HepG2 (cell line): ENCODE measurements around the gene ALPK3. TPM values are rescaled to one million over a fixed set of nuclear protein-coding genes. Genes with fewer than 3 reads are reported as not detected.

ENCODE experiments used
- ATAC-seq: fragments of 200-7000 bp; cut with Tn5 transposase; 3 replicates; pipeline ENCODE4 v1.9.1; 2020; ENCODE audit warnings: mild to moderate bottlenecking, moderate library complexity
- BruUV-seq: library from RNA; stranded (reverse); fragments of 400-500 nt; replicated peaks from 2 replicates; lab custom pipeline; 2021; lab: Mats Ljungman, UMichigan
- CTCF ChIA-PET: fragments of 300-600 bp; formaldehyde crosslinking; extraction: SDS; loops from one replicate; lab custom pipeline; 2021; ENCODE audit warnings: low total read pairs, inconsistent platforms, low intra/inter-chr PET ratio; lab: Yijun Ruan, JAX
- POLR2A ChIA-PET: fragments of 350-600 bp; sonication (Branson Sonifier 250); formaldehyde crosslinking; loops from one replicate; lab custom pipeline; 2020; ENCODE audit warnings: antibody characterized with exemption, inconsistent platforms; lab: Yijun Ruan, JAX
- DNase-seq: peaks from one replicate; pipeline ENCODE4 v3.0.0-alpha.2; 2015; ENCODE audit warnings: low spot score
- FAIRE-seq: peaks from 3 replicates; lab custom pipeline; 2011; peaks lifted over from hg19 to GRCh38; lab: Jason Lieb, UNC
- H2AFZ ChIP-seq: one replicate; pipeline ENCODE4 v1.6.1; 2011; ENCODE audit warnings: low read length, inconsistent platforms
- H3K27ac ChIP-seq: fragments of 300-600 bp; 3 replicates; pipeline ENCODE4 v1.8.0; 2011; ENCODE audit warnings: mixed run types, mild to moderate bottlenecking, mixed read lengths, low read length, inconsistent platforms; ENCODE audit not compliant: insufficient read depth; ENCODE audit errors: extremely low read length
- H3K27me3 ChIP-seq, 2 experiments: fragments of 200-600 bp in 1 of 2; 2 replicates in 1 of 2; 3 replicates in 1 of 2; pipeline versions ENCODE4 v1.6.0 to v1.8.0; 2011; ENCODE audit warnings: low read length in 2 of 2, mild to moderate bottlenecking in 2 of 2, moderate library complexity in 2 of 2, inconsistent platforms in 1 of 2; ENCODE audit not compliant: insufficient read depth in 2 of 2, control insufficient read depth in 1 of 2
- H3K36me3 ChIP-seq, 2 experiments: fragments of 200-600 bp in 1 of 2; replicated peaks in 1 of 2; 2 replicates in 1 of 2; 3 replicates in 1 of 2; pipeline versions ENCODE4 v1.5.1 to v1.8.0; 2011; ENCODE audit warnings: low read length in 2 of 2, inconsistent platforms in 1 of 2; ENCODE audit not compliant: insufficient read depth in 2 of 2, control insufficient read depth in 1 of 2
- H3K4me1 ChIP-seq: 2 replicates; pipeline ENCODE4 v1.5.1; 2012; ENCODE audit warnings: low read length, inconsistent platforms; ENCODE audit not compliant: insufficient read depth
- H3K4me2 ChIP-seq: 2 replicates; pipeline ENCODE4 v1.6.0; 2011; ENCODE audit warnings: low read depth, low read length, inconsistent platforms
- H3K4me3 ChIP-seq, 3 experiments: fragments of 200-600 bp in 1 of 3; sonication (generic), shearing (Covaris generic) in 1 of 3; replicated peaks in 1 of 3; 2 replicates each; pipeline ENCODE4 v1.5.1; 2011 to 2016; ENCODE audit warnings: low read length in 3 of 3, inconsistent platforms in 2 of 3, low read depth in 2 of 3, mild to moderate bottlenecking in 2 of 3, control low read depth in 1 of 3, mixed read lengths in 1 of 3; ENCODE audit not compliant: insufficient read depth in 1 of 3
- H3K79me2 ChIP-seq: one replicate; pipeline ENCODE4 v1.6.1; 2011; ENCODE audit warnings: low read length, inconsistent platforms; ENCODE audit not compliant: insufficient read depth
- H3K9ac ChIP-seq: 2 replicates; pipeline ENCODE4 v1.6.0; 2011; ENCODE audit warnings: mild to moderate bottlenecking, low read depth, low read length, inconsistent platforms; ENCODE audit not compliant: insufficient read depth
- H3K9me3 ChIP-seq: 2 replicates; pipeline ENCODE4 v1.5.1; 2012; ENCODE audit warnings: mild to moderate bottlenecking, low read length
- H4K20me1 ChIP-seq: 2 replicates; pipeline ENCODE4 v1.6.0; 2011; ENCODE audit warnings: inconsistent platforms, mild to moderate bottlenecking, low read length, moderate library complexity; ENCODE audit not compliant: insufficient read depth
- ASH2L ChIP-seq: fragments of 300-600, 200-600 bp; sonication (generic); IDR thresholded peaks from 2 replicates; pipeline ENCODE4 v1.7.0; 2017; ENCODE audit warnings: low read depth, mild to moderate bottlenecking, moderate library complexity, mixed read lengths, low read length; ENCODE audit not compliant: insufficient read length
- MTA3 ChIP-seq: sonication (generic); formaldehyde crosslinking; IDR thresholded peaks from 2 replicates; pipeline ENCODE4 v1.4.0; 2020; ENCODE audit warnings: missing genetic modification reagents
- ZNF18 ChIP-seq: sonication (generic); formaldehyde crosslinking; IDR thresholded peaks from 2 replicates; pipeline ENCODE4 v1.8.0; 2022; ENCODE audit warnings: mild to moderate bottlenecking, missing genetic modification reagents; ENCODE audit not compliant: insufficient replicate concordance
- ZNF543 ChIP-seq: sonication (generic); formaldehyde crosslinking; IDR thresholded peaks from 2 replicates; pipeline ENCODE4 v1.4.0; 2020; ENCODE audit warnings: mild to moderate bottlenecking, missing genetic modification reagents
- ZSCAN29 ChIP-seq: sonication (generic); formaldehyde crosslinking; conservative IDR thresholded peaks from 2 replicates; pipeline ENCODE4 v1.4.0; 2020; ENCODE audit warnings: mild to moderate bottlenecking, missing genetic modification reagents
- WGBS: methylation state at CpG from one replicate; pipeline ENCODE4 v1.1.6; 2017; ENCODE audit warnings: low lambda C conversion rate; 5-methylcytosine and 5-hydroxymethylcytosine counted together
- in situ Hi-C: cut with HindIII; loops from 2 replicates; pipeline ENCODE4 v1.10.0; 2017; ENCODE audit warnings: low pct_unique_long_range_greater_than_20kb; ENCODE audit not compliant: extremely low pct_ligation_motif_present
- intact Hi-C: fragments of 100-400 bp; cut with micrococcal nuclease; formaldehyde crosslinking; loops from one replicate; pipeline ENCODE4 v1.10.0; 2022; ENCODE audit not compliant: unreplicated experiment
- polyA plus RNA-seq, 8 experiments: library from polyadenylated mRNA; depleted of rRNA in 3 of 8; stranded (reverse) in 7 of 8; unstranded in 1 of 8; fragments of >200 nt; fragmentation: Illumina TruSeq in 4 of 8; extraction: Trizol in 4 of 8; gene quantifications; 2 replicates each; pipeline versions ENCODE4 v1.2.1 to v1.2.3, GENCODE V29; 2011 to 2016; ENCODE audit warnings: low read depth in 4 of 8, missing spikeins in 1 of 8, mixed read lengths in 1 of 8; ENCODE audit not compliant: insufficient read depth in 1 of 8
- total RNA-seq, 5 experiments: library from RNA; depleted of rRNA; stranded (reverse); fragments of >200 nt; fragmentation: Illumina TruSeq; extraction: Trizol; gene quantifications; 2 replicates each; pipeline ENCODE4 v1.2.3, GENCODE V29; 2016; ENCODE audit warnings: low read depth in 1 of 5

ALPK3 gene
- total and polyA plus RNA-seq, 2 of the 13 experiments (the other 11 are each of a cell fraction or from before 2014, with no cell fraction given), result 0.04 to 0.42 TPM

GRCh38 chr15:84909029-84909428 lies 91.9 kb downstream of the ALPK3 start:
- H2AFZ ChIP-seq, result no peak overlapping the region
- intact Hi-C loops (no loop called here), in situ Hi-C loops (no loop called here)
- BruUV-seq, result no TSS peak
- WGBS, result 38% methylated on average over 3 of the region's 3 CpGs
- H3K36me3 ChIP-seq, result no peaks in the 10 kb centered on the region
- no peaks in the 10 kb centered on the region for H3K79me2 ChIP-seq
- ATAC-seq, result peak; percentile 7; the same call in 1 of the 3 replicates
- H3K4me2 ChIP-seq, result peak overlapping the region; percentile 82
- no peaks in the 10 kb centered on the region for H3K27me3 ChIP-seq
- peak overlapping the region in 2 of 3 experiments; percentile 54 to 68; a peak in 4 of 6 replicates for H3K4me3 ChIP-seq
- H3K27ac ChIP-seq, result peak overlapping the region; percentile 67
- TF ChIP-seq ASH2L (no peak), ZNF543 (CRISPR knock-in tag) (peak; percentile 99)
- TF ChIP-seq, all 625 proteins: peak for 1
- POLR2A ChIA-PET, result no interaction called here
- DNase-seq (no peak), FAIRE-seq (no peak)
- H4K20me1 ChIP-seq, result no peaks in the 10 kb centered on the region
- no peaks in the 10 kb centered on the region for H3K9me3 ChIP-seq
- H3K9ac ChIP-seq, result peak overlapping the region; percentile 35; the same call in 1 of the 2 replicates
- peaks cover 75% of the 10 kb centered on the region for H3K4me1 ChIP-seq
- CTCF ChIA-PET, result no interaction called here

- FAIRE-seq (no peak), DNase-seq (no peak), ATAC-seq (no peak)
- BruUV-seq, result no TSS peak
- Histone ChIP-seq H4K20me1 (no peaks in the 10 kb centered on the region), H3K27me3 (no peaks in the 10 kb centered on the region), H3K4me2 (no peak overlapping the region), H3K4me3 (no peak overlapping the region), H3K79me2 (no peaks in the 10 kb centered on the region), H2AFZ (no peak overlapping the region), H3K27ac (no peak overlapping the region), H3K4me1 (peaks cover 82% of the 10 kb centered on the region), H3K9ac (no peak overlapping the region), H3K9me3 (no peaks in the 10 kb centered on the region), H3K36me3 (no peaks in the 10 kb centered on the region)
- ChIA-PET CTCF (no interaction called here), POLR2A (no interaction called here)
- no CpG with 5 or more reads among the region's 4 CpGs for WGBS
- in situ Hi-C loops, result no loop called here
- TF ChIP-seq ZNF18 (no peak), ZSCAN29 (CRISPR knock-in tag) (no peak), MTA3 (CRISPR knock-in tag) (no peak)
- intact Hi-C loops, result loop anchor here (5.0 kb wide), 1 partner anchor 162 kb away; the partner anchor contains the start of gene ZNF592
Measured at GRCh38 chr15:84909782-84910181, 92.6 kb downstream of the ALPK3 start.
